ENCODE data around the gene GASK1A.
"Not testable (repeated sequence)": the region's sequence is repeated elsewhere in the genome, so short reads cannot be mapped to it uniquely, and the experiment has no call there.

DNA sequence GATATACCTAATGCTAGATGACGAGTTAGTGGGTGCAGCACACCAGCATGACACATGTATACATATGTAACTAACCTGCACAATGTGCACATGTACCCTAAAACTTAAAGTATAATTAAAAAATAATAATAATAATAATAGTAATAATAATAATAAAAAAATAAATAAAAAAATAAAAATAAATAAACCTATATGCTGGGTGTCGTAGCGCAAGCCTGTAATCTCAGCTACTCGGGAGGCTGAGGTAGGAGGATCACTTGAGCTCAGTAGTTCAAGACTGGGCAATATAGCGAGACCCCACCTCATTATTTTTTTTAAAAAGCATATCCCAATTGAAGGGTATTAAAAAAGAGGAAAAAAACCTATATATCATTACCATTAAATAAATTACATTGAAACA lies 91.6 kb downstream of the GASK1A start:
- TF ChIP-seq, protein P1, sequence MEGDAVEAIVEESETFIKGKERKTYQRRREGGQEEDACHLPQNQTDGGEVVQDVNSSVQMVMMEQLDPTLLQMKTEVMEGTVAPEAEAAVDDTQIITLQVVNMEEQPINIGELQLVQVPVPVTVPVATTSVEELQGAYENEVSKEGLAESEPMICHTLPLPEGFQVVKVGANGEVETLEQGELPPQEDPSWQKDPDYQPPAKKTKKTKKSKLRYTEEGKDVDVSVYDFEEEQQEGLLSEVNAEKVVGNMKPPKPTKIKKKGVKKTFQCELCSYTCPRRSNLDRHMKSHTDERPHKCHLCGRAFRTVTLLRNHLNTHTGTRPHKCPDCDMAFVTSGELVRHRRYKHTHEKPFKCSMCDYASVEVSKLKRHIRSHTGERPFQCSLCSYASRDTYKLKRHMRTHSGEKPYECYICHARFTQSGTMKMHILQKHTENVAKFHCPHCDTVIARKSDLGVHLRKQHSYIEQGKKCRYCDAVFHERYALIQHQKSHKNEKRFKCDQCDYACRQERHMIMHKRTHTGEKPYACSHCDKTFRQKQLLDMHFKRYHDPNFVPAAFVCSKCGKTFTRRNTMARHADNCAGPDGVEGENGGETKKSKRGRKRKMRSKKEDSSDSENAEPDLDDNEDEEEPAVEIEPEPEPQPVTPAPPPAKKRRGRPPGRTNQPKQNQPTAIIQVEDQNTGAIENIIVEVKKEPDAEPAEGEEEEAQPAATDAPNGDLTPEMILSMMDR (conservative IDR thresholded peaks at IDR 0.05): not testable (repeated sequence)
- TF ChIP-seq ZFX (IDR thresholded peaks at IDR 0.05): not testable (repeated sequence)
